Endodermal cell (in vitro differentiated cells): Measurements from ENCODE around the gene INO80C. TPM values are rescaled to one million over a fixed set of nuclear protein-coding genes. Genes with fewer than 3 reads are reported as not detected.
A peak's percentile ranks its signal among the peaks of the same experiment; 100 is the strongest.

Experiments used
- DNase-seq: peaks from one replicate; pipeline ENCODE4 v3.0.0-alpha.2; 2017
- H3K27ac ChIP-seq: 2 replicates; pipeline ENCODE4 v1.5.1; 2013; ENCODE audit warnings: mild to moderate bottlenecking, low read depth, low read length, moderate library complexity
- H3K27me3 ChIP-seq: 2 replicates; pipeline ENCODE4 v1.6.1; 2013; ENCODE audit warnings: mild to moderate bottlenecking, low read length, moderate library complexity; ENCODE audit not compliant: insufficient read depth, control insufficient read depth, poor library complexity, severe bottlenecking
- H3K36me3 ChIP-seq: 2 replicates; pipeline ENCODE4 v1.7.0; 2013; ENCODE audit warnings: mild to moderate bottlenecking, low read length, moderate library complexity; ENCODE audit not compliant: control insufficient read depth, insufficient read depth
- H3K4me1 ChIP-seq: one replicate; pipeline ENCODE4 v1.7.0; 2013; ENCODE audit warnings: low read length; ENCODE audit not compliant: control insufficient read depth, insufficient read depth
- H3K4me3 ChIP-seq: 2 replicates; pipeline ENCODE4 v1.5.1; 2013; ENCODE audit warnings: mild to moderate bottlenecking, low read length, moderate library complexity
- H3K9ac ChIP-seq: 2 replicates; pipeline ENCODE4 v1.6.1; 2013; ENCODE audit warnings: mild to moderate bottlenecking, low read length, moderate library complexity; ENCODE audit not compliant: poor library complexity, severe bottlenecking; ENCODE audit errors: extremely low read depth
- H3K9me3 ChIP-seq: 2 replicates; pipeline ENCODE4 v1.6.1; 2013; ENCODE audit warnings: mild to moderate bottlenecking, low read length, moderate library complexity; ENCODE audit not compliant: control insufficient read depth
- H3K27ac Mint-ChIP-seq: 2 replicates; pipeline ENCODE4 v1.8.0; 2020; ENCODE audit warnings: mixed read lengths
- H3K27me3 Mint-ChIP-seq: 2 replicates; pipeline ENCODE4 v1.8.0; 2021; ENCODE audit warnings: mild to moderate bottlenecking, mixed read lengths; ENCODE audit not compliant: insufficient read depth
- H3K36me3 Mint-ChIP-seq: 2 replicates; pipeline ENCODE4 v1.8.0; 2020; ENCODE audit warnings: low read depth, mixed read lengths
- H3K4me1 Mint-ChIP-seq: 2 replicates; pipeline ENCODE4 v1.8.0; 2020; ENCODE audit warnings: mixed read lengths
- H3K4me3 Mint-ChIP-seq: 2 replicates; pipeline ENCODE4 v1.8.0; 2020; ENCODE audit warnings: mild to moderate bottlenecking, moderate library complexity, mixed read lengths
- H3K9me3 Mint-ChIP-seq: 2 replicates; pipeline ENCODE4 v1.8.0; 2020; ENCODE audit warnings: mild to moderate bottlenecking, mixed read lengths
- WGBS, 2 experiments: methylation state at CpG; one replicate each; pipeline versions ENCODE4 v1.1.5 to v1.1.7; 2013; ENCODE audit warnings: missing lambda C conversion rate in 2 of 2, mixed read lengths in 1 of 2; ENCODE audit not compliant: insufficient coverage in 1 of 2, insufficient read length in 1 of 2; 5-methylcytosine and 5-hydroxymethylcytosine counted together
- total RNA-seq, 2 donors: library from RNA; stranded (reverse); fragmentation: NEBNext Ultra II Directional in 1 of 2; extraction: Animal tissue kit (Norgen Biotek cat#: 25700) in 1 of 2; gene quantifications; 2 replicates in 1 of 2; 3 replicates in 1 of 2; pipeline ENCODE4 v1.2.1, GENCODE V29; 2021
- TF ChIP-seq, protein P1 (sequence below): fragments of 200-600 bp; sonication (generic); conservative IDR thresholded peaks from 2 replicates; pipeline ENCODE4 v1.5.0; 2021; ENCODE audit warnings: antibody characterized with exemption, mild to moderate bottlenecking

Gene INO80C
- total RNA-seq, 2 donors from 2014 or later = 31.1 to 31.9 TPM

GRCh38 chr18:35522130-35522959 lies 24.6 kb upstream of the INO80C start:
- Histone ChIP-seq H3K4me1 (peaks cover 11% of the 10 kb centered on the region), H3K36me3 (no peaks in the 10 kb centered on the region), H3K9me3 (peaks cover 6% of the 10 kb centered on the region), H3K9ac (no peak overlapping the region), H3K27me3 (no peaks in the 10 kb centered on the region), H3K4me3 (no peak overlapping the region), H3K27ac (no peak overlapping the region)
- no peak for DNase-seq
- Mint-ChIP-seq H3K27ac (peak overlapping the region; percentile 82), H3K9me3 (peaks cover 3% of the 10 kb centered on the region), H3K27me3 (peaks cover 2% of the 10 kb centered on the region), H3K4me1 (peaks cover 46% of the 10 kb centered on the region), H3K4me3 (no peak overlapping the region), H3K36me3 (no peaks in the 10 kb centered on the region)
- TF ChIP-seq, protein P1, sequence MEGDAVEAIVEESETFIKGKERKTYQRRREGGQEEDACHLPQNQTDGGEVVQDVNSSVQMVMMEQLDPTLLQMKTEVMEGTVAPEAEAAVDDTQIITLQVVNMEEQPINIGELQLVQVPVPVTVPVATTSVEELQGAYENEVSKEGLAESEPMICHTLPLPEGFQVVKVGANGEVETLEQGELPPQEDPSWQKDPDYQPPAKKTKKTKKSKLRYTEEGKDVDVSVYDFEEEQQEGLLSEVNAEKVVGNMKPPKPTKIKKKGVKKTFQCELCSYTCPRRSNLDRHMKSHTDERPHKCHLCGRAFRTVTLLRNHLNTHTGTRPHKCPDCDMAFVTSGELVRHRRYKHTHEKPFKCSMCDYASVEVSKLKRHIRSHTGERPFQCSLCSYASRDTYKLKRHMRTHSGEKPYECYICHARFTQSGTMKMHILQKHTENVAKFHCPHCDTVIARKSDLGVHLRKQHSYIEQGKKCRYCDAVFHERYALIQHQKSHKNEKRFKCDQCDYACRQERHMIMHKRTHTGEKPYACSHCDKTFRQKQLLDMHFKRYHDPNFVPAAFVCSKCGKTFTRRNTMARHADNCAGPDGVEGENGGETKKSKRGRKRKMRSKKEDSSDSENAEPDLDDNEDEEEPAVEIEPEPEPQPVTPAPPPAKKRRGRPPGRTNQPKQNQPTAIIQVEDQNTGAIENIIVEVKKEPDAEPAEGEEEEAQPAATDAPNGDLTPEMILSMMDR = no peak
- 81 to 91% methylated on average over 2 of the region's 2 CpGs for WGBS, 2 experiments

DNA sequence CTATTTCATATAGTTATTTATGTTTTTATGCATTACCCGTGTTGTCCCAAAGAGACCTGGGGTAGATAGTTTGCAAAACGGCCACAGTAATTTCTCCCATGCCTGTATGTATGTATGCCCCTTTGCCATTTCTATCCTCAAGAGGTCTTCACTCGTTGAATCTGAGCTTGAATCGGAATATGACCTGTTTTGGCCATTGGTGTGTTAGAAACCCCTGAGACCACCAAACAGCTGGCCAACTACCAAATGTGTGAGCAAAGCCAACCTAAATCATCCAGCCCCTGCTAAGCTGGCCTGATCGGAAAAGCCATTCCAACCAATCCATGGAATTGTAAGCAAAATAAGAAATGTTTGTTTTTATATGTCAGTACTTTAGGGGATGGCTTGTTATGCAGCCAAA lies 23.4 kb upstream of the INO80C start:
- no peak for DNase-seq
- Histone ChIP-seq H3K4me3 (no peak overlapping the region), H3K27me3 (no peaks in the 10 kb centered on the region), H3K27ac (no peak overlapping the region), H3K36me3 (no peaks in the 10 kb centered on the region), H3K9me3 (peaks cover 6% of the 10 kb centered on the region), H3K9ac (no peak overlapping the region), H3K4me1 (peaks cover 9% of the 10 kb centered on the region)
- Mint-ChIP-seq H3K36me3 (no peaks in the 10 kb centered on the region), H3K9me3 (peaks cover 3% of the 10 kb centered on the region), H3K27ac (no peak overlapping the region), H3K4me1 (peaks cover 37% of the 10 kb centered on the region), H3K4me3 (no peak overlapping the region), H3K27me3 (peaks cover 2% of the 10 kb centered on the region)
- WGBS, 2 experiments = 88 to 97% methylated on average over 3 to 5 of the region's 5 CpGs
- TF ChIP-seq, protein P1 = no peak

- no peak overlapping the region for H3K4me3 Mint-ChIP-seq
- TF ChIP-seq, protein P1 = no peak
- no peaks in the 10 kb centered on the region for H3K36me3 Mint-ChIP-seq
- peaks cover 3% of the 10 kb centered on the region for H3K9me3 Mint-ChIP-seq
- H3K4me1 ChIP-seq = peaks cover 3% of the 10 kb centered on the region
- H3K4me3 ChIP-seq = no peak overlapping the region
- H3K27ac ChIP-seq = no peak overlapping the region
- peaks cover 2% of the 10 kb centered on the region for H3K27me3 Mint-ChIP-seq
- H3K4me1 Mint-ChIP-seq = peaks cover 42% of the 10 kb centered on the region
- 78 to 90% methylated on average over 3 to 7 of the region's 7 CpGs for WGBS, 2 experiments
- H3K9me3 ChIP-seq = peaks cover 6% of the 10 kb centered on the region
- H3K9ac ChIP-seq = no peak overlapping the region
- H3K27me3 ChIP-seq = no peaks in the 10 kb centered on the region
- H3K36me3 ChIP-seq = no peaks in the 10 kb centered on the region
- H3K27ac Mint-ChIP-seq = no peak overlapping the region
- no peak for DNase-seq
Measured at GRCh38 chr18:35519148-35519899, 21.6 kb upstream of the INO80C start.
